ENCODE results near the gene RFX8. TPM values are rescaled to one million over a fixed set of nuclear protein-coding genes. Genes with fewer than 3 reads are reported as not detected.
"Not testable (repeated sequence)": the region's sequence is repeated elsewhere in the genome, so short reads cannot be mapped to it uniquely, and the experiment has no call there.

Gene RFX8
- polyA plus RNA-seq, 1 experiment = 1.7 TPM

DNA sequence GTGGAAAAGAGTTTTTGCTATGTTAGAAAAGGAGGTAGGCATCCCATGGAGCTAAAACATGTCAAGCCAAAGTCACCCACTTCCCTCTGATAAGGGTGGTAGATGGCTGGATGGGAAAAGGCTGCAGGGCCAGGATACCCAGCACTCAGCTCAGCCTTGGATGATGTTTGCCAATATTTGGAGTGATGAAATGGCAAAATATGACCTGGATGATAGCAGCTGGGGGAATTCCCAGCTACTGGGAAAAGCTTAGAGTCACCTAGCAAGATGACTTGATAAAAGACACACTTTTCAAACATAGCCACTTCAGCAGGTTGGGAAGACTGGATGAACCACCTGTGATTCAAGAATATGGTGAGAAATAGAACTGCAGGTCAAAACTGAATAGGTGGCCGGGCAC, 10.1 kb downstream of the RFX8 start:
- Histone ChIP-seq H3K4me3 (ENCODE audit: low read depth, low read length) (no peak overlapping the region), H3K27me3 (ENCODE audit: control insufficient read depth, insufficient read depth, low read length) (no peaks in the 10 kb centered on the region), H3K36me3 (ENCODE audit: control insufficient read depth, insufficient read depth, low read length) (no peaks in the 10 kb centered on the region; the same call in 1 of the 2 replicates)
- no peak for DNase-seq (ENCODE audit: low read depth)
- TF ChIP-seq CTCF (IDR thresholded peaks at IDR 0.05; ENCODE audit: insufficient read depth, low read depth, low read length) = no peak
- ChIA-PET CTCF (interaction anchor here (0.9 to 1.6 kb wide), 5 partner anchors 10 to 232 kb away, joined by 3 to 4 read pairs (median 3); partner anchors contain the start of gene MAP4K4), POLR2A (interaction anchor here (0.8 kb wide), 1 partner anchor 10 kb away, joined by 4 read pairs; the partner anchor contains the start of gene RFX8)

GRCh38 chr2:101463911-101464641, 10.8 kb downstream of the RFX8 start:
- CTCF ChIA-PET = interaction anchor here (0.7 to 1.6 kb wide), 8 partner anchors 10 to 368 kb away, joined by 3 to 4 read pairs (median 3); partner anchors contain the start of gene MAP4K4
- no peaks in the 10 kb centered on the region for H3K27me3 ChIP-seq (ENCODE audit: control insufficient read depth, insufficient read depth, low read length)
- POLR2A ChIA-PET = interaction anchor here (0.8 kb wide), 1 partner anchor 11 kb away, joined by 4 read pairs; the partner anchor contains the start of gene RFX8
- TF ChIP-seq CTCF (IDR thresholded peaks at IDR 0.05; ENCODE audit: insufficient read depth, low read depth, low read length) = no peak
- no peak overlapping the region for H3K4me3 ChIP-seq (ENCODE audit: low read depth, low read length)
- no peaks in the 10 kb centered on the region; the same call in 1 of the 2 replicates for H3K36me3 ChIP-seq (ENCODE audit: control insufficient read depth, insufficient read depth, low read length)
- DNase-seq (ENCODE audit: low read depth) = peak; percentile 62

DNA sequence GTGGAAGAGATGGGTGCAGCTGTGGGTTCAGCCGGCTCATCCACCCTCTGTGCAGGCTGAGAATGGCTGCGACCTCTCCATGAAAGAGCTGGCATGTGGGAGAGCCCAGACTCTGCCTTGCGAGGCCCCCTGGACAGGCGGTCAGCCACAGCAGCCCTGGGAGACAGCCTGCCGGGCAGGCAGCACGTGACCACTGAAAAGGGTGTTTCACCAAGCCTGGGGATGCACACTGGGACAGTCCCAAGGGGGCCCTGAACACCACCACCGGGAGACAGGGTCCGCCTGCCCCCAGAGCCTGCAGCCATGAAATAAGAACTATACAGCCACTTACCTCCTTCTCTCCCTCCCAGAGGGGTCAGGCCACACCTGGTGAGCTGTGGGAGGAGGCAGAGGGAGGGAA, 11.5 kb downstream of the RFX8 start:
- Histone ChIP-seq H3K4me3 (ENCODE audit: low read depth, low read length) (no peak overlapping the region), H3K27me3 (ENCODE audit: control insufficient read depth, insufficient read depth, low read length) (no peaks in the 10 kb centered on the region), H3K36me3 (ENCODE audit: control insufficient read depth, insufficient read depth, low read length) (no peaks in the 10 kb centered on the region; the same call in 1 of the 2 replicates)
- no peak for DNase-seq (ENCODE audit: low read depth)
- POLR2A ChIA-PET = no interaction called here
- CTCF ChIA-PET = interaction anchor here (0.7 to 1.6 kb wide), 4 partner anchors 34 to 368 kb away, joined by 3 to 4 read pairs (median 3); partner anchors contain the start of gene MAP4K4
- TF ChIP-seq CTCF (IDR thresholded peaks at IDR 0.05; ENCODE audit: insufficient read depth, low read depth, low read length) = no peak

DNA sequence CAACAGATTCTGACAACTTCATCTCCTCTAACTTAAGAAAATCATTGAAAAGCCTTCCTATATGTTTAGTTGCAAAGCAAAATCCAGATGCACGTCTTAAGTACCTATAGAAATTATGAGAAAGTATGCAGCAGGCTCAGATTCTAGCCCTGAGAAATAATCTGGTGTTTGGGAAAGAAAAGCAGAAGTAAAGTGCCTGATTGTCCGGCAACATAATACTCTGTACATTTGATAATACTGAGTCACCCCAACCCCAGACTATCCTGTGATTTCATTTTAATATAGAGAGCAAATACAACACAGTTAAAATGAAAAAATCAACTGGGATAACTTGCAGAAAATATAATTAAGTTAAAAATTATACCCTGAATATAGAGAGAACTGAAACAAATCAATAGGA, 13.5 kb downstream of the RFX8 start:
- no peak for DNase-seq (ENCODE audit: low read depth)
- no peaks in the 10 kb centered on the region for H3K27me3 ChIP-seq (ENCODE audit: control insufficient read depth, insufficient read depth, low read length)
- no peak for TF ChIP-seq CTCF (IDR thresholded peaks at IDR 0.05; ENCODE audit: insufficient read depth, low read depth, low read length)
- H3K36me3 ChIP-seq (ENCODE audit: control insufficient read depth, insufficient read depth, low read length) = no peaks in the 10 kb centered on the region; the same call in 1 of the 2 replicates
- POLR2A ChIA-PET = no interaction called here
- H3K4me3 ChIP-seq (ENCODE audit: low read depth, low read length) = no peak overlapping the region
- CTCF ChIA-PET = no interaction called here

DNA sequence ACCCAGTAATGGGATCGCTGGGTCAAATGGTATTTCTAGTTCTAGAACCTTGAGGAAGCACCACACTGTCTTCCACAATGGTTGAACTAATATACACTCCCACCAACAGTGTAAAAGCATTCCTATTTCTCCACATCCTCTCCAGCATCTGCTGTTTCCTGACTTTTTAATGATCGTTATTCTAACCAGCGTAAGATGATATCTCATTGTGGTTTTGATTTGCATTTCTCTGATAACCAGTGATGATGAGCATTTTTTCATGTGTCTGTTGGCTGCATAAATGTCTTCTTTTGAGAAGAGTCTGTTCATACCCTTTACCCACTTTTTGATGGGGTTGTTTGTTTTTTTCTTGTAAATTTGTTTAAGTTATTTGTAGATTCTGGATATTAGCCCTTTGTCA, 20.5 kb downstream of the RFX8 start:
- DNase-seq (ENCODE audit: low read depth); CTCF ChIA-PET; H3K4me3 ChIP-seq (ENCODE audit: low read depth, low read length); H3K36me3 ChIP-seq (ENCODE audit: control insufficient read depth, insufficient read depth, low read length); POLR2A ChIA-PET; H3K27me3 ChIP-seq (ENCODE audit: control insufficient read depth, insufficient read depth, low read length): not testable (repeated sequence)

All from BJ (cell line).